ENCODE measurements around the gene KRT77. TPM values are rescaled to one million over a fixed set of nuclear protein-coding genes. Genes with fewer than 3 reads are reported as not detected.

Gene KRT77
- total and polyA plus RNA-seq, 7 donors = 0.01 to 0.04 TPM; not detected in 5

DNA sequence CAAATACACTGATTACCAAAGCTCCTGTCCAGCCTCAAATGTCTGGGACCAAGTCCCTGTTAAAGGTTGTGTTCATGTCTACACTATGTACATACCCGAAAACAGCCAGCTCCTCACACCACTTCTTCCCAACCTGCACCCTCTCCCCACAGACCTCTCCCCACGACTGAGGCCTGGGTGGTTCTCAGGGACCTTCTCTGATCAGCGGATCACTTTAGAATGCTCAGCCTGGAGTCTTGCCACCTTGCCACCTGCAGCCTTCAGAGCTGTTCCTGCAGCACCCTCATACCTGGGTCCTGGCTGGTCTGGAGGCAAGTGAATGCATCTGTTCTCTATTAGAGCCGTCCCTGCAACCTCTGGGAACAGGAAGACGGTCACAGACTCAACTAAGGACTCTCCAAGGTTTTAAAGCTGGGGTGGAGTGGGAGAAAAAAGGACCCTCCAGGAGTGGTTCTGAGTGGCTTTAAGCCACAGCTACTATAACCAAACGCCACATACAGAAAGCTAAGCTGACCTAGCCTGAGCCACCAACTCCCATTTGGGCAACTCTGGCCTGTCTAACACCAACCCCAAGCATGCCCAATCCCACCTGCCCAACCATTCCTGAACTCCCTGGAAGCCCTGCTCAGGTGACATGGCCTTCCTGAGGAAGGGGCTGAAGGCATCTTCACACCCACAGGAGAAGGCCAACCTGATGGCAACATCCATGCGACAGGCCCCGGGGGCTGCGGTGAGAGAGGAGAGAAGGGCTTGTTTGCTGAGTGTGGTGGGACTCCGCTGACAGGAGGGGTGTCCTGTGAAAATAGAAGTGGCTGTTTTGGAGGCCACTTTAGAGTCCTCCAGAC, 59.9 kb downstream of the KRT77 start:
- H3K27ac ChIP-seq = no peak overlapping the region
- WGBS, 3 donors = 82 to 91% (median 88%) methylated on average over 10 of the region's 10 CpGs
- H3K36me3 ChIP-seq (ENCODE audit: insufficient read depth in 1 of 2, low read depth in 1 of 2) = no peaks in the 10 kb centered on the region
- no peak overlapping the region for H3K4me3 ChIP-seq
- DNase-seq (no peak), ATAC-seq (no peak)
- no peaks in the 10 kb centered on the region for H3K4me1 ChIP-seq
- intact Hi-C loops (cut with DNase I) = no loop called here
- no peak for TF ChIP-seq CTCF (IDR thresholded peaks at IDR 0.05)
- peaks cover 0 to 10% (median 10%) of the 10 kb centered on the region in 3 donors for H3K27me3 ChIP-seq (ENCODE audit: insufficient read depth in 3 of 3, low read length in 2 of 3)
- H3K9me3 ChIP-seq = no peaks in the 10 kb centered on the region

- intact Hi-C loops (cut with DNase I) = no loop called here
- H3K4me1 ChIP-seq = no peaks in the 10 kb centered on the region
- DNase-seq = no peak
- TF ChIP-seq CTCF (IDR thresholded peaks at IDR 0.05) = no peak
- H3K27me3 ChIP-seq (ENCODE audit: insufficient read depth in 3 of 3, low read length in 2 of 3) = peaks cover 0 to 10% (median 3%) of the 10 kb centered on the region in 3 donors
- no peaks in the 10 kb centered on the region for H3K36me3 ChIP-seq (ENCODE audit: insufficient read depth in 1 of 2, low read depth in 1 of 2)
- no peak overlapping the region for H3K4me3 ChIP-seq
- no peak overlapping the region for H3K27ac ChIP-seq
- H3K9me3 ChIP-seq = no peaks in the 10 kb centered on the region
- WGBS, 3 donors = 70 to 78% (median 74%) methylated on average over 4 of the region's 4 CpGs
- ATAC-seq = no peak
Observed at GRCh38 chr12:52641468-52641867, 61.9 kb downstream of the KRT77 start.

Other genes starting within 250 kb of the KRT77 start
- gene KRT6C, start 229.7 kb downstream of the KRT77 start, total RNA-seq = under 1 TPM in 2 of 4 donors, not detected in 2; 0.21 to 0.24 TPM
- under 1 TPM in 1 of 3 donors, not detected in 2; 0.04 TPM for gene KRT6C, start 229.7 kb downstream of the KRT77 start, polyA plus RNA-seq
- gene KRT6A, start 210.3 kb downstream of the KRT77 start, total RNA-seq = 1 to 10 TPM in 2 of 4 donors, under 1 TPM in 1, not detected in 1; 0.53 to 1.4 (median 1.2) TPM
- gene KRT6A, start 210.3 kb downstream of the KRT77 start, polyA plus RNA-seq = under 1 TPM; 0.13 to 0.51 (median 0.35) TPM
- gene KRT5, start 183.1 kb downstream of the KRT77 start, total RNA-seq = 1 to 10 TPM in 1 of 4 donors, under 1 TPM in 2, not detected in 1; 0.61 to 1.4 (median 0.85) TPM
- gene KRT5, start 183.1 kb downstream of the KRT77 start, polyA plus RNA-seq = under 1 TPM; 0.21 to 0.86 (median 0.48) TPM
- not detected for gene KRT71, start 150.4 kb downstream of the KRT77 start, total RNA-seq
- not detected for gene KRT71, start 150.4 kb downstream of the KRT77 start, polyA plus RNA-seq
- gene KRT74, start 129.7 kb downstream of the KRT77 start, total RNA-seq = not detected
- gene KRT74, start 129.7 kb downstream of the KRT77 start, polyA plus RNA-seq = not detected
- not detected for gene KRT72, start 102.1 kb downstream of the KRT77 start, total RNA-seq
- not detected for gene KRT72, start 102.1 kb downstream of the KRT77 start, polyA plus RNA-seq
- gene KRT73, start 85.0 kb downstream of the KRT77 start, total RNA-seq = not detected
- gene KRT73, start 85.0 kb downstream of the KRT77 start, polyA plus RNA-seq = not detected
- not detected for gene KRT2, start 51.3 kb downstream of the KRT77 start, total RNA-seq
- not detected for gene KRT2, start 51.3 kb downstream of the KRT77 start, polyA plus RNA-seq
- 1 to 10 TPM in 1 of 4 donors, under 1 TPM in 2, not detected in 1; 0.16 to 1.1 (median 0.25) TPM for gene KRT1, start 23.1 kb downstream of the KRT77 start, total RNA-seq
- gene KRT1, start 23.1 kb downstream of the KRT77 start, polyA plus RNA-seq = under 1 TPM in 1 of 3 donors, not detected in 2; 0.13 TPM
- gene KRT76, start 73.8 kb upstream of the KRT77 start, total RNA-seq = not detected
- gene KRT76, start 73.8 kb upstream of the KRT77 start, polyA plus RNA-seq = not detected
- gene KRT3, start 92.6 kb upstream of the KRT77 start, total RNA-seq = not detected
- gene KRT3, start 92.6 kb upstream of the KRT77 start, polyA plus RNA-seq = not detected
- gene KRT4, start 110.6 kb upstream of the KRT77 start, total RNA-seq = under 1 TPM in 2 of 4 donors, not detected in 2; 0.12 to 0.15 TPM
- 1 to 10 TPM in 1 of 3 donors, under 1 TPM in 1, not detected in 1; 0.72 to 1.7 TPM for gene KRT4, start 110.6 kb upstream of the KRT77 start, polyA plus RNA-seq
- gene KRT79, start 130.8 kb upstream of the KRT77 start, total RNA-seq = not detected
- under 1 TPM in 2 of 3 donors, not detected in 1; 0.03 to 0.05 TPM for gene KRT79, start 130.8 kb upstream of the KRT77 start, polyA plus RNA-seq
- not detected for gene KRT78, start 145.5 kb upstream of the KRT77 start, total RNA-seq
- under 1 TPM in 1 of 3 donors, not detected in 2; 0.04 TPM for gene KRT78, start 145.5 kb upstream of the KRT77 start, polyA plus RNA-seq
- gene KRT8, start 201.6 kb upstream of the KRT77 start, total RNA-seq = 1 to 10 TPM in 1 of 4 donors, under 1 TPM in 3; 0.54 to 1.3 (median 0.75) TPM
- 1 to 10 TPM in 2 of 3 donors, under 1 TPM in 1; 0.59 to 1.2 (median 1.2) TPM for gene KRT8, start 201.6 kb upstream of the KRT77 start, polyA plus RNA-seq
- 1 to 10 TPM in 3 of 4 donors, under 1 TPM in 1; 0.99 to 1.7 (median 1.4) TPM for gene KRT18, start 245.6 kb upstream of the KRT77 start, total RNA-seq
- gene KRT18, start 245.6 kb upstream of the KRT77 start, polyA plus RNA-seq = 1 to 10 TPM in 2 of 3 donors, under 1 TPM in 1; 0.39 to 1.6 (median 1.3) TPM